Sigmoid colon (tissue), 7 donors: Measurements from ENCODE around the gene IPMK. TPM values are rescaled to one million over a fixed set of nuclear protein-coding genes. Genes with fewer than 3 reads are reported as not detected.
"Not testable (repeated sequence)": the region's sequence is repeated elsewhere in the genome, so short reads cannot be mapped to it uniquely, and the experiment has no call there.

Experiments used
- DNase-seq: peaks from one replicate; pipeline ENCODE4 v3.0.0-alpha.2; 2019
- H3K27ac ChIP-seq, 4 donors: fragments of 200-600 bp; sonication (generic); one replicate each; pipeline ENCODE4 v1.5.1; 2016 to 2019; ENCODE audit warnings: mild to moderate bottlenecking in 1 of 4
- H3K27me3 ChIP-seq, 3 donors: fragments of 200-600 bp; sonication (generic); one replicate each; pipeline ENCODE4 v1.5.1; 2019; ENCODE audit warnings: mild to moderate bottlenecking in 1 of 3
- H3K36me3 ChIP-seq, 4 donors: fragments of 200-600 bp; sonication (generic); one replicate each; pipeline ENCODE4 v1.5.1; 2016 to 2019
- H3K4me1 ChIP-seq, 4 donors: fragments of 200-600 bp; sonication (generic); one replicate each; pipeline ENCODE4 v1.5.1; 2017 to 2019
- H3K4me3 ChIP-seq, 4 donors: fragments of 200-600 bp; sonication (generic); one replicate each; pipeline ENCODE4 v1.5.1; 2017 to 2019; ENCODE audit warnings: mild to moderate bottlenecking in 2 of 4, moderate library complexity in 1 of 4
- H3K9me3 ChIP-seq, 4 donors: fragments of 200-600 bp in 3 of 4; sonication (generic) in 3 of 4; one replicate each; pipeline versions ENCODE4 v1.5.1 to v1.6.1; 2013 to 2019
- EP300 ChIP-seq, 4 donors: sonication (generic); formaldehyde crosslinking; IDR thresholded peaks; one replicate each; pipeline ENCODE4 v1.6.1; 2017; ENCODE audit warnings: antibody characterized with exemption in 4 of 4
- POLR2A ChIP-seq, 2 donors: fragments of 450-650 bp; IDR thresholded peaks; one replicate each; pipeline ENCODE4 v1.6.1; 2016; ENCODE audit warnings: antibody characterized with exemption in 2 of 2, mild to moderate bottlenecking in 2 of 2, moderate library complexity in 2 of 2
- POLR2AphosphoS5 ChIP-seq, 4 donors: sonication (generic); formaldehyde crosslinking; IDR thresholded peaks; one replicate each; pipeline ENCODE4 v1.6.1; 2017; ENCODE audit warnings: antibody characterized with exemption in 4 of 4
- WGBS, 2 donors: extraction: QIAGEN DNeasy Blood & Tissue Kit; methylation state at CpG; one replicate each; pipeline ENCODE4 v1.1.7; 2013; 5-methylcytosine and 5-hydroxymethylcytosine counted together
- intact Hi-C: fragments of 100-400 bp; cut with DNase I; formaldehyde crosslinking; loops from one replicate; pipeline ENCODE4 v1.15.1; 2023
- polyA plus RNA-seq, 3 donors: library from polyadenylated mRNA; stranded (reverse); fragments of 200-250 nt; gene quantifications; one replicate each; pipeline ENCODE4 v1.2.3, GENCODE V29; 2013
- total RNA-seq, 4 donors: library from RNA; depleted of rRNA; stranded (reverse); fragments of >200 nt; gene quantifications; one replicate each; pipeline ENCODE4 v1.1.0, GENCODE V29; 2016
- TF ChIP-seq, protein P1 (sequence below), 4 experiments: fragments of 450-650 bp in 3 of 4; fragments of 200-600 bp in 1 of 4; IDR thresholded peaks; one replicate each; pipeline ENCODE4 v1.5.1; 2016 to 2019; ENCODE audit warnings: antibody characterized with exemption in 4 of 4, mild to moderate bottlenecking in 3 of 4, moderate library complexity in 2 of 4
- donor health status: healthy with polysubstance abuse.
- donor health status: Bipolar disorder and iron deficiency.
- donor health status: healthy.

Gene IPMK
- total and polyA plus RNA-seq, 7 donors: 4.6 to 9.0 (median 5.5) TPM

DNA sequence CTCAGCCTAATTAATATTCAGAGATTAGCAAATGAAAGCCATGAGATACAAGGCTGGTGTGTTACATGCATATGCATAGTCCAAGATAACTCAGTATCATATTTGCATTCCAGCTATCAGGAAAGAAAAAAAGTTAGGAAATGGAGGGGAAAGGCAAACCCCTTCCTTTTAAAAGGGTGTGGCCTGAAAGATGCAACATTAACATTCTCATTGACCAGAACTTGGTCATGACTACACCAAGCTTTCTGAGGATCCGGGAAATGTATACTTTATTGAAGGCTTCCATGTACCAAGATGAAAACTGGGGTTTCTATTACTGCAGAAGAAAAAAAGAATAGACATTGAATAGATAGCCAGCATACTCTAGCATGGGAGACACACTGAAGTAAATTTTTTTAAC is 96.5 kb downstream of the IPMK start:
- no peaks in the 10 kb centered on the region for H3K36me3 ChIP-seq
- no peaks in the 10 kb centered on the region for H3K9me3 ChIP-seq
- H3K27ac ChIP-seq: no peak overlapping the region
- no peak for TF ChIP-seq POLR2A (IDR thresholded peaks at IDR 0.05)
- TF ChIP-seq POLR2AphosphoS5 (IDR thresholded peaks at IDR 0.05): no peak
- TF ChIP-seq EP300 (IDR thresholded peaks at IDR 0.05): no peak
- TF ChIP-seq, protein P1, sequence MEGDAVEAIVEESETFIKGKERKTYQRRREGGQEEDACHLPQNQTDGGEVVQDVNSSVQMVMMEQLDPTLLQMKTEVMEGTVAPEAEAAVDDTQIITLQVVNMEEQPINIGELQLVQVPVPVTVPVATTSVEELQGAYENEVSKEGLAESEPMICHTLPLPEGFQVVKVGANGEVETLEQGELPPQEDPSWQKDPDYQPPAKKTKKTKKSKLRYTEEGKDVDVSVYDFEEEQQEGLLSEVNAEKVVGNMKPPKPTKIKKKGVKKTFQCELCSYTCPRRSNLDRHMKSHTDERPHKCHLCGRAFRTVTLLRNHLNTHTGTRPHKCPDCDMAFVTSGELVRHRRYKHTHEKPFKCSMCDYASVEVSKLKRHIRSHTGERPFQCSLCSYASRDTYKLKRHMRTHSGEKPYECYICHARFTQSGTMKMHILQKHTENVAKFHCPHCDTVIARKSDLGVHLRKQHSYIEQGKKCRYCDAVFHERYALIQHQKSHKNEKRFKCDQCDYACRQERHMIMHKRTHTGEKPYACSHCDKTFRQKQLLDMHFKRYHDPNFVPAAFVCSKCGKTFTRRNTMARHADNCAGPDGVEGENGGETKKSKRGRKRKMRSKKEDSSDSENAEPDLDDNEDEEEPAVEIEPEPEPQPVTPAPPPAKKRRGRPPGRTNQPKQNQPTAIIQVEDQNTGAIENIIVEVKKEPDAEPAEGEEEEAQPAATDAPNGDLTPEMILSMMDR (IDR thresholded peaks at IDR 0.05): no peak
- DNase-seq: no peak
- H3K27me3 ChIP-seq: no peaks in the 10 kb centered on the region
- no peaks in the 10 kb centered on the region for H3K4me1 ChIP-seq
- intact Hi-C loops: no loop called here
- WGBS, 2 donors: 89 to 90% methylated on average over 1 of the region's 1 CpG
- no peak overlapping the region for H3K4me3 ChIP-seq

DNA sequence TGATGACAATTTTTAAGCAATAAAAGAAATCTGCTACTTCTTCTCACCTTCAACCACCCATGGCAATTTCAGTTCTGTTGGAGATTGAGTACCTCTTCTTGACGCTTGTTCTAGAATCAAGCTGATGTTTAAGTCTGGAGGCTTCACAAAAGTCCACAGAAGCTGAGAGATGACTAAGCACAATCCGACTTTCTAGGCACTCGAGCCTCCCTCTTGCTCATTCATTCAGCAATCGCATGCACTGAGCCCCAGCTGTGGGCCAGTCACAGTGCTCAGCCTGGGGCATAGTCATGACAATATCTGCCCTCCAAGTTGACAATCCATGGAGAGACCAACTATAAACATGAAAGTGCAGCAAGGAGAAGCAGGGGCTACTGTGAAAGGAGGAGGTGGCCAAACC is 103.2 kb downstream of the IPMK start:
- intact Hi-C loops: no loop called here

DNA sequence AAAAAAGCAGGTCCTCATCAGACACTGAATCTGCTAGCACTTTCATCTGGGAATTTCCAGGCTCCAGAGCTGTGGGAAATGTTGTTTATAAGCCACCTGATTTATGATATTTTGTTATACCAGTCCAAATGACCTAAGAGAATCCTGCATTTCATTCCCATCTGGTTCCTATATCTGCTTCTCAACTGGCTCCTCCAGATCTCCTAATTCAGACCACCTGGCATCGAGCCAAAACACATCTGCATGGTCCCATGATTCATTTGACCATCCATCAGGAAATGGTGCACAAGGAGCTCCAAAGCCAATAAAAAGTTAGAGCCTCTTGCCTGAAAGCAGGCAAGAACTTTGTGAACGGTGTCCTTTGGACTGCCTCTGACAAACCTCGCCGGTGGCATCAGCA is 108.9 kb downstream of the IPMK start:
- Histone ChIP-seq H3K9me3 (no peaks in the 10 kb centered on the region), H3K4me1 (no peaks in the 10 kb centered on the region), H3K4me3 (no peak overlapping the region), H3K27me3 (no peaks in the 10 kb centered on the region), H3K36me3 (no peaks in the 10 kb centered on the region), H3K27ac (no peak overlapping the region)
- WGBS, 2 donors: 80 to 85% methylated on average over 4 of the region's 4 CpGs
- DNase-seq: no peak
- intact Hi-C loops: no loop called here
- TF ChIP-seq POLR2AphosphoS5 (IDR thresholded peaks at IDR 0.05): no peak
- no peak for TF ChIP-seq EP300 (IDR thresholded peaks at IDR 0.05)
- TF ChIP-seq POLR2A (IDR thresholded peaks at IDR 0.05): no peak
- TF ChIP-seq, protein P1 (IDR thresholded peaks at IDR 0.05): no peak

More for the DNA sequence above, 103.2 kb downstream of the IPMK start:
- H3K4me1 ChIP-seq: no peaks in the 10 kb centered on the region
- DNase-seq: no peak
- no peaks in the 10 kb centered on the region for H3K36me3 ChIP-seq
- no peak overlapping the region for H3K4me3 ChIP-seq
- no peaks in the 10 kb centered on the region for H3K9me3 ChIP-seq
- H3K27ac ChIP-seq: no peak overlapping the region
- TF ChIP-seq POLR2AphosphoS5 (IDR thresholded peaks at IDR 0.05) (no peak), EP300 (IDR thresholded peaks at IDR 0.05) (no peak), POLR2A (IDR thresholded peaks at IDR 0.05) (no peak)
- TF ChIP-seq, protein P1 (IDR thresholded peaks at IDR 0.05): no peak
- 93% methylated on average over 4 of the region's 4 CpGs for WGBS, 2 donors
- no peaks in the 10 kb centered on the region for H3K27me3 ChIP-seq

DNA sequence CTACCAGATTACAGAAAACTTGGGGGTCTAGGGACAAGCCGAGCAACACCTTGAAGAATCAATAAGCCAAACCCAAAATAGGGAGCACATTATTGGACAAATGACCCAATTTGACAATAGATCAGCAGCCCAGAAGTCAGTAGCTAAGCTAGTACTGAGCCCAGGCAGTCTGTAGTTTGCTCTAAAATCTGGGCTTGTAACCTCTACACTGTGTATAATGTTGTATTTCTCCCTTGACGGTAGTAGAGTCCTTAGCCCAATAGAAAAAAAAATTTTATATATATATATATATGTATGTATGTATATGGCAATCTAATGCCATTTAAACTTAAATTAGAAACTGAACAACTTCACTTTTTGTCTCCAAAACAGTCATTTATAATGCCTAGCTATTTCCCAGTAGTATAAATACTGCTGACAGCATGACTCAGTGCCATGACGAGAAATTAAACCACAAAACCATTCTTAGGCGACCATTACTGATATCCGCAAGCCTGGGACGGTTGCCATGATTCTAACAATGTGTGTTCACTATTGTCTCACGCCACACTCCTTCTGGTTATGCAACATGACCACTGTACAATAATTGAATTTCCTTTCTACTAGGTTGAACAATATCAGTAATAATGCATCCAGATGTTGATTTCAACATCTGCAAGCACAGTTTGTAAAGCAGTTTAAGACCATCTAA is 110.5 kb downstream of the IPMK start:
- intact Hi-C loops: no loop called here

DNA sequence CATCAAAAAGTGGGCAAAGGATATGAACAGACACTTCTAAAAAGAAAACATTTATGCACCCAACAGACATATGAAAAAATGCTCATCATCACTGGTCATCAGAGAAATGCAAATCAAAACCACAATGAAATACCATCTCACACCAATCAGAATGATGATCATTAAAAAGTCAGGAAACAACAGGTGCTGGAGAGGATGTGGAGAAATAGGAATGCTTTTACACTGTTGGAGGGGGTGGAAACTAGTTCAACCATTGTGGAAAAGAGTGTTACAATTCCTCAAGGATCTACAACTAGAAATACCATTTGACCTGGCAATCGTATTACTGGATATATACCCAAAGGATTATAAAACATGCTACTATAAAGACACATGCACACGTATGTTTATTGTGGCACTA is 111.8 kb downstream of the IPMK start:
- H3K4me1 ChIP-seq, H3K36me3 ChIP-seq, DNase-seq, H3K9me3 ChIP-seq, H3K4me3 ChIP-seq, intact Hi-C loops, H3K27ac ChIP-seq, H3K27me3 ChIP-seq: not testable (repeated sequence)
- WGBS, 2 donors: 88% methylated on average over 2 of the region's 2 CpGs

More for the DNA sequence above, 110.5 kb downstream of the IPMK start:
- H3K9me3 ChIP-seq: no peaks in the 10 kb centered on the region
- no peak overlapping the region for H3K4me3 ChIP-seq
- H3K4me1 ChIP-seq: no peaks in the 10 kb centered on the region
- no peaks in the 10 kb centered on the region for H3K36me3 ChIP-seq
- 59 to 71% methylated on average over 7 of the region's 7 CpGs for WGBS, 2 donors
- H3K27ac ChIP-seq: no peak overlapping the region
- no peaks in the 10 kb centered on the region for H3K27me3 ChIP-seq
- TF ChIP-seq, protein P1 (IDR thresholded peaks at IDR 0.05): no peak
- no peak for TF ChIP-seq EP300 (IDR thresholded peaks at IDR 0.05)
- TF ChIP-seq POLR2A (IDR thresholded peaks at IDR 0.05): no peak
- no peak for TF ChIP-seq POLR2AphosphoS5 (IDR thresholded peaks at IDR 0.05)
- DNase-seq: no peak
